GM19193 (cell line): ENCODE results near the gene MTUS2.

Experiments used
- POLR2A ChIP-seq: IDR thresholded peaks from 4 replicates; pipeline ENCODE4 v1.6.1; 2011; ENCODE audit not compliant: insufficient read depth, insufficient read length; ENCODE audit errors: extremely low read depth

MTUS2 gene

DNA sequence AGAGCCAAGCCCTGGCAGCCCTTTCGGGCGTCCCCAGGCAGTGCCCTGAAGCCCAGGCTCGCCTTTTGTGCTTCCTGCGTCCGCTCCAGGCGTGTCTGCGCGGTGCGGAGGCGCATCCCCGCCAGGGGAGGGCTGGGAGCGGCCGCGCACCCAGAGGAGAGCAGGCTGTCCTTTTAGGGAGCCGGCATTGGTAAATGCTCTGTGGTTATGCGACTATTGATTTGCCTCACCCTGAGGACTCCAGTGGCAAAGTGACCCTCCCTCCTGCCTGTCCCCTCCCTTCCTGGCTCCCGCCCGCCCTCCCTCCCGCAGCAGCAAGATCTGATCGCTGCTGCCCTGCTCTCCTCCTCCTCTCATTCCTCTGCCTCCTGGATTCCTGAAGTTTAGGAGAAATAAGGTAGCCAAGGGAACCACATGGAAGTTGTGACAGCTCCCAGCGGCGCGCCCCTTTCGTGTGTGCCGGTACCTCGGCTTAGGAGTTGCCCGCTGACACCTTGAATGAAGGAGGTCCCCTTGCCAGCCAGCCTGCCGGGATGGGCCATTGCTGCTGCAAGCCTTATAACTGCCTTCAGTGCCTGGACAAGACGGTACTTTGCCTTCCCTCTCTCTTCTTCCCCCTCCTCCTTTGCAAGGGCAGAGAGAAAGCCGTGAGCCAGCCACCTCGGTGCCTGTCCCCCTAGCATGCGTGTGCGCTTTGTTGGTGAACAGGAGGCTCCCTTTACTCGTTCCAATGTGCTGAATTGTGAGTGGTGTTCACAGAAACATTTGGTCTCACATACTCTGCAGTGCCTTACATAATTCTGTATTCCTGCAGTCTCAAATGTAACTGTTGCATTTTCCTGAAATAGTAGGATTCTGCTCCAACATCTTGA lies 608.4 kb downstream of the MTUS2 start:
- no peak for TF ChIP-seq POLR2A

DNA sequence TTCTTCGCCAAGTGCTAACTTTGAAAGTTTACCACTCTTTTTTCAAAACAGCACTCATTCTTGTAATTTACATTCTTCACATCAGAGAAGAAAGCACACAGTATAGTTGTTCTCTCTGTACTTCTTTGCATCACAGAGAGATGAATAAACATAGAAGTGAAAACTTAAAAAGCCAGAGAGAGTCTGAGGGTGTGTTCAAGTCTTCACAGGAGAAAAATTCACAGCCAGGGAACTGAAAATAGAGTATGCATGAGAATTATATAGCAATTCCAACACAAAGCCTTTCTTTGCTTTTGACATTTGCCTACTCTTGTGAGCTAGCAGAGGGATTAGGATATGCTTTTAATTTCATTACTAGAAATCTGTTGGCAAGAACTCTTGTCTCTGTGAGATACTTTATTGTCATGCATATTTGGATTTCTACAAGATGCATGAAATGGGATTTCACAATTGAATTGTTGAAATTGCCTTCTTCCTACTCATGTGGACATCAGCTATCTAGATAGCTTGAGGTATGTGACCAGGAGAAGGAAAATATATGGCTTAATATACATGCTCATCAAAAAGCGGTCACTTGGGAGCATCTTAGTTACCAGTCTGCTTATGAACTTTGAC lies 609.3 kb downstream of the MTUS2 start:
- TF ChIP-seq POLR2A = no peak

DNA sequence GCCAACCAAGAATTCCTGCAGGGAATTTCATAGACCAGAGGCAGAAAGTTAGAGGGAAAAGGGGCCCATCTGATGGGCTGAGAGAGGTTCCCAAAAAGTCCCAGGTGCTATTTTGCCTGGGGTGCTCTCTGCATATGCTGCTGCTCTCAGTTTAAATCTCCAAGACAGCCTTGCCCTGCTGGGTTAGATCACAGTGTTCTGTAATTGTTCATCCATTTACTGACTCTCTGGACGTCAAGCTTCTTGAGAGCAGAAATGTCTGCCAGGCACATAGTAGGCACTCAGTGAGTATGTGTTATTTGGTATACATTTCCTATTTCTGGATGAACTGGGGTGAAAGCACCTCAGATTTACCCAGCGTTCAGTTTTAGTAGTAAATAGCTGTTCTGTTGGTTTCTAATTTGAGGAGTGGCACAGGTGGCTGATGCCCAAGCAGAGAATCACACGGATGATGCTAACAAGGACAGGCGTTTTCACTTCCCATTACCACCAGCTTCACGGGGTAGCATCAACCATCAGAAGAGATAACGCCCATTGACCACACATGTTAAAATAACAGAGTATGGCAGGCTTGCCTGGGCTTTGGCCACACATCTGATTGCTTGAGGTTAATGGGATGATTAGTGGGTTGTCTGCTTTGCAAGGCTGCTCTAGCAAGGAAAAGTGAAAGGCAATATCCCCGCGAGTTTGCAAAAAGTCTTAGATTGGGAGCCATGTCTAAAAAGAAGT lies 614.2 kb downstream of the MTUS2 start:
- TF ChIP-seq POLR2A = no peak

DNA sequence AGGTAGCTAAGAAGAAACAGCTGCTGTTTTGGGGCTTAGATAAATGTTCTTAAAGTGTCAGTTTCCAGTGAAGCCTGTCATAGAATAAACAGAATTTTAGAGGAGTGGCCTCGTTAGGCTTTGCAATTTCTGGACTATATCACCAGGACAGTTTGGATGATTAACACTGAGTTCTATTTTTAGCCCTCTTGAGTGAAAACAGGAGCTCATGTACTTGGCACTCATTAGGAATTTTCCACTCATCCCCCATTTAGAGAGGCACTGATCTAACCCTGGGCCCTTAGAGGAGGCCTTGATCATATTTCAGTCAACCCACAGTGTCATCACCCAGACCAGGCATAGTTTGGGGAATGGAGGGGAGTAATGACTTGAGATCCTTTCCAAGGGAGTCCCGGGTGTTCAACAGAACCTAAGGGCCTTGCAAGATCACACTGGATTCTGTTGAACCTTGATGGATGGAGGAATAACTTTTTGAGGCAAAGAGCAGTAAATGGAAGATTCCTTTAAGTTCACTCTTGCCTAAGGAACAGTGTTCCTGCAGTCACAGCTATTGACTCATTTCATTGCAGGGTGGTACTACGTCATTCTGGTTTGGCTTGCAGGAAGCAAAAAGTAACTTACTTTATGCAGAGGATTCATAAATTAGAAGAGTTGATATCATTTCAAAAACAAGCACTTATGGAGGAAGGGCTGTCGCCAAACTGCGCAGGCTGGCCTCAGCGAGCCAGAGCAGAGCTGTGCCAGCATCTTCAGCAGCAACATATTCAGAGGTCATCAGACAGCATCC lies 615.2 kb downstream of the MTUS2 start:
- TF ChIP-seq POLR2A = no peak

DNA sequence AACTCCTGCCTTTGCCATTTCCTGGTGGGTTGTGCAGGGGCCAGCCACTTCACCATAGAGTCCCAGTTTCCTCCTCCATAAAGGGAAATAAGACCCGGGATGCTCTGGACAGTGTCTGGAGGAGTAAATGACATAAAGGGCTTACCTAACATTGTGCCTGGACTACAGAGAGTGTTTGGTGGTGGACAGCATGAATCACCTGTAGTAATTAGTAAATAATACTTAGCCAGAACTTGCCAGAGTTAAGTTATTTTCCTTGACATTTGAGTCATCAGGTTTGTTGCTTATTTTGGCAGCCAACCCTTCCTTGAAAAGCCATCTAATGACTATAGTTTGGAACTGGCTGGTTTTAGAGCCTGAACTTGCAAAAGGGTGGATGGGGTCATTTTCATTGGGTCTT lies 616.2 kb downstream of the MTUS2 start:
- no peak for TF ChIP-seq POLR2A

DNA sequence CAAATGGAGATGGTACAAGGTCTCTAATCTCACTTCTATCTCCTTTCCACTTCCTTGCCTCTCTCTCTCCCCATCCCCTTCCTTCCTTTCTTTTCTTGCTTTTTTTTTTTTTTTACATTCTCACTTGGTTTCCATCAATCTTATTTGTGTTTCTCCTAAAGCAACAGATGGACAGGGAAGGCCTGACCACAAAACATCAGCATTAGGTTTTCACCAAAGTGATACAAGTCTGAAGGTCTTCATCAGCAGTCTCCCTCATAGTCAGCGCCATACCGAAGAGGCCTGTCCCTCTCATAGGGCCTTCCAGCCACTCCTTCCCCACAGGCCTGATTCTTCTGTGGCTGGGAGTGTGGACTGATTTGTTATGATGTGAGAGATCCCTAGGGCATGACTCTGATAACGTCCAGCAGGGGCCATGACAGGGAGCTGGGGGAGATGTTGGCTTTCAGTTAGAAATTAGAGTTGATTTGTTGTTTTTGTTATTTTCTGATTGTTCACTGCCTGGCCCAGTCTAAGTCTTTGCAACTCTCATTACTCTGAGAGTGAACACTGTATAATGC lies 616.7 kb downstream of the MTUS2 start:
- no peak for TF ChIP-seq POLR2A

DNA sequence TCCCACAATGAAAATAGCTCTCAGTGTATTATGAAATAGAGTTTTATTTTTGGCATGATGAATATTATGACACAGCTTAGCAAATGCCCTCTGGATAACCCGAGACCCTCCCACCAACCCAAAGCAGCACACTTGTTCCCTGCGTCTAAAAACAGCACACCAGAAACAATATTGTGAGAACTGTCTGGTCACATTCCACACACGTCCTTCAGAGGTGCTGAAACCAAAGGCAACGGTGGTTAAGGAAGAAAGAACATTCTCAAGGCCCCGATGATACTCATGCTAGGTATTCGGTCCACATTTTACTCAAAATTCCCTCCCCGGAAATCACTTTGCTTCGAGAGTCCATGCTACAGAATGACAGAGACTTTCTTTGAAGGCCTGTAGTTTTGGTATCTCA lies 618.6 kb downstream of the MTUS2 start:
- no peak for TF ChIP-seq POLR2A

DNA sequence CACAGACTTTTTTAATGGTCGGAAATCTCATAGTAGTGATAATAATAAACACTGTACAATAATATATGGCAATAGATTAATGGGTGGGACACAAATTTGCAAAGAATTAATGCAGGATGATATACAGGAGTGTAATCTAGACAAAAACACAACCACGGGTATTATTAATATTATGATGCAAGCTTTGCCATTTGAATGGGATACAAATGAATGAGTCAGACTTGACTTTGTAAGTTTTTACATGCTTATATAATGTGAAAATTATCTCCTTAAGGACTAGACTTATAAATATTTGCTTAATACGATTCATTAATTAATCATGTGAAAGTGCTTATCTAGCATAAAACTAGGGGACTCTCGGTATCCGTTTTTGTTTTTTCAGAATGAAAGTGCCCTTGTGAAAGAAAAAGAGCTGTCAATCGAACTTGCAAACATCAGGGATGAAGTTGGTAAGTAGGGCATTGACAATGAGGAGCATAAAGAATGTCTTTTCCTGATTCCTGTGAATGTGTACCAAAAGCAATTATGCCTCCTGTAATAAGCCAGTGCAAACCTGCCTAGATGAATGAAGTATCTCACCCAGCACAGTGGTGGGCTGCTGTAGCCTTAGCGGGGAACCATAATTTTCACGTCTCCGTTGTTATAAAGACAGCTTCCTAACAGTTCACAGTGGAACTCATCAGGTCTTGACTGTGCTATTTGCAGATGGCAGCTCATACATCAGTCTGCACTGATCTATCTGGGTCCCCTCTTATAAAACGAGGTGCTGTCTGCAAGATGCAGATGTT lies 619.7 kb downstream of the MTUS2 start:
- TF ChIP-seq POLR2A = no peak

DNA sequence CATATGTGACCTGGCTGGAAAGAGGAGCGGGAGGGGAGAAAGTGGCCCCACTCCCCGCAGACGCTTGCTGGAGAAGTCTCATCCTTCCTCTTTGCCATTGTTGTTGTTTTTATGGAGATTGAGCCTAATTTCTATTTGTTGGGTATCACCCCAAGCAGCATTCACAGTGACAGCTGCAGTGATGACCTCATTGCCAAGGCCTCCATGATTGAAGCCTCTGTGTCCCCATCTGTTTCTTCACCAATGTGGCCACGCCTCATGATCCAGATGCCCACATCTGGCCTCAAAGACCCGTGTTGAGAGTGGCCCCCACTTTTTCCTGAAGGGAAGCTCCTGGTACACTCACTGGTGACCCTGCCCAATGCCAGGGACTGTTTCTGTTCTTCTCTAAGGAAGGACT lies 621.2 kb downstream of the MTUS2 start:
- TF ChIP-seq POLR2A = no peak

DNA sequence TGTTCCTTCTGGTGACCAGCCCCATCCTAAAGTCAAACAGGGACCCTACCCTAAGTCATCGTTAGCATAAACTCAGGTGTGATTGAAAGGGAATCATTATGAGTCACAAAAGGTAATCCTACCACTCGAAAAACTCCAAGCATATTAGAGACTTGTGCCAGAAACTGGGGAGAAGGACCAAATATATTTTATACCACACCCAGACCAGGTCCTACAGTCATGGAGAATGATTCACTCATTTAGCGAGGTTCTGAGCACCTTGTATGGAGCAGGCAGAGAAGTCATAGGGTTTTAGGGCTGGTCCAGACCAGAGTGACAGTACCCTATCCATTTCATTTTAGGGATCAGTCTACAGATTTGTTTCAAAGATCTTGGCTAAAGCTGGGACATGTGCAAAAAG lies 625.9 kb downstream of the MTUS2 start:
- TF ChIP-seq POLR2A = no peak

DNA sequence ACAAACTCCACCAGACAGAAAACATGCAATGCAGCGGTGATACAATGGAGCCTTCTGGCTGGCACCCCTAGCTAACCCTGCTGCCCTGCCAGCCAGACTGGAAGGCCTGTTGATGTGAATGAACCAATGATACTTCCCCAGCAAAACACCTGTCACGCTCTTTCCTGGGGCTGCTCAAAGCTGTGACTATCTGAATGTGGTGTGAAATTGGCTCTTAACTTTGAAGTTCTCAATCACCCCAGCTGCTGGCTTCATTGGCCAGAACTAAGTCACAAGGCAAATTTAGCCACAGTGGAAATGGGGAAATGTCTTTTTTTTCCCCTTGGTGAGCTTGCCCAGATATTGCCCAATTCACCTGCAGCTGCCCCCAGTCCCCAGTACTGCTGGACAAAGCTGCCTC lies 628.0 kb downstream of the MTUS2 start:
- TF ChIP-seq POLR2A = no peak

DNA sequence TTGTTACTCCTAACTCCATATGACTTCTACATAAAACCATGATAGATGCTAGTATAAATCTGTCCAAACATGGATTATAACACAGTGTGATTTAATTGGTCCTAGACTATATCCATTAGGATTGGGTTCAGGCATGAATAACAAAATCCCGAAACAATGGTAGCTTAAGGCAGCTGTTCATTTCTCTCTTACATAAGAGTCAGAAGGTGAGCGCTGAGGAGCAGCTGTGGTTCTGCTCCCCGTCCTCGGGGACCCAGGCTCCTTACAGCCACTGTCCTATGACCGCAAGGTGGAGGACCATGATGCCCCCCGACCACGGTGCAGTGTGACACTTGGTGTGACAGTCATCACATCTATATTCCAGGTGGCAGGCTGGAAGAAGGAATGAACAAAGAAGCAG lies 629.6 kb downstream of the MTUS2 start:
- TF ChIP-seq POLR2A = no peak

DNA sequence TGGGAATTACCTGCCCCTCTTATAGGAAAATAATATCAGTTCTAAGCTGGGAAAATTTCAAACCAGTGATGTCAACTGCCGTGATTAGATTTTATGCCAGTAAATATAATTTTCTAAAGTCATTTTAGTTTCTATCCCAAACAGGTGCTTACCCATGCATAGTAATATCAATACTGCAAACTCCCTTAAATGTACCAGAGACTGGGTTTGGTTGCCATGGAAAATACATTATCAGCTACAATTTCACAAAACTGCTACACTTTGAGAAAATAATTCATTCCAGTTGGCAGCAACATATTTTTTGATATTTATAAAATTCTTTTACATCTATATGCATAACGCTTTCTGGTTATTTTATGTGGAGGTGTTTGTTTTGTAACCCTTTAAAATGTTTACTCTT lies 631.8 kb downstream of the MTUS2 start:
- no peak for TF ChIP-seq POLR2A
